PC-9 (cell line): ENCODE measurements around the gene RMI2.

ENCODE experiments used
- CTCF ChIP-seq: fragments of 200-600 bp; sonication (generic); conservative IDR thresholded peaks from 2 replicates; pipeline ENCODE4 v1.6.1; 2017; ENCODE audit warnings: mixed run types, antibody characterized with exemption, mild to moderate bottlenecking, moderate library complexity
- EZH2 ChIP-seq: fragments of 200-600 bp; sonication (generic); IDR thresholded peaks from 2 replicates; pipeline ENCODE4 v1.8.0; 2017; ENCODE audit warnings: antibody characterized with exemption, low read depth

GRCh38 chr16:11309895-11310633 is 35.2 kb upstream of the RMI2 start:
- TF ChIP-seq CTCF = no peak
- no peak for TF ChIP-seq EZH2
